DMS114 treated with DMSO at 0.1 percent for 48 hours (cell line): ENCODE measurements around the gene PEX3.

Source experiments
- DNase-seq: peaks from one replicate; lab custom pipeline; 2025; ENCODE audit not compliant: unreplicated experiment; lab: John Stamatoyannopoulos, UW

Gene PEX3

GRCh38 chr6:143536866-143537691 lies 86.5 kb downstream of the PEX3 start:
- DNase-seq = no peak

- no peak for DNase-seq
Observed at GRCh38 chr6:143538374-143538773, 87.8 kb downstream of the PEX3 start.

GRCh38 chr6:143539106-143539505 lies 88.5 kb downstream of the PEX3 start:
- no peak for DNase-seq

GRCh38 chr6:143539734-143540133 lies 89.1 kb downstream of the PEX3 start:
- no peak for DNase-seq

- no peak for DNase-seq
Observed at GRCh38 chr6:143540192-143540591, 89.6 kb downstream of the PEX3 start.
